K562 (cell line): ENCODE results near the gene COL25A1. TPM values are rescaled to one million over a fixed set of nuclear protein-coding genes. Genes with fewer than 3 reads are reported as not detected.

ENCODE experiments used
- ATAC-seq: fragments of 200-7000 bp; cut with Tn5 transposase; 3 replicates; pipeline ENCODE4 v1.9.1; 2020; ENCODE audit warnings: moderate library complexity
- BruUV-seq: library from RNA; stranded (reverse); fragments of 400-500 nt; replicated peaks from 2 replicates; lab custom pipeline; 2021; lab: Mats Ljungman, UMichigan
- CTCF ChIA-PET: fragments of 300-600 bp; formaldehyde crosslinking; extraction: SDS; loops from one replicate; lab custom pipeline; 2021; ENCODE audit warnings: low intra/inter-chr PET ratio; lab: Yijun Ruan, JAX
- POLR2A ChIA-PET: fragments of 300-600, 350-650 bp; sonication (Branson Sonifier 250); formaldehyde crosslinking; extraction: SDS; loops from one replicate; lab custom pipeline; 2021; ENCODE audit warnings: antibody characterized with exemption, inconsistent platforms; lab: Yijun Ruan, JAX
- DNase-seq, 4 experiments: peaks; one replicate each; pipeline versions ENCODE4 v3.0.0 to v3.0.0-alpha.2; 2011 to 2018; ENCODE audit warnings: low spot score in 3 of 4, mixed read lengths in 3 of 4; ENCODE audit errors: extremely low read depth in 1 of 4
- FAIRE-seq: peaks from 2 replicates; lab custom pipeline; 2011; peaks lifted over from hg19 to GRCh38; lab: Jason Lieb, UNC
- H2AFZ ChIP-seq: 2 replicates; pipeline ENCODE4 v1.6.0; 2011; ENCODE audit warnings: low read depth, low read length, control low read depth, inconsistent platforms
- H3K27ac ChIP-seq: fragments of 200-600 bp; 3 replicates; pipeline ENCODE4 v1.8.0; 2011; ENCODE audit warnings: low read depth, mild to moderate bottlenecking, control low read depth, inconsistent platforms, low read length, moderate library complexity, mixed read lengths; ENCODE audit errors: extremely low read depth
- H3K27me3 ChIP-seq, 2 experiments: fragments of 300-600 bp in 1 of 2; 2 replicates in 1 of 2; 3 replicates in 1 of 2; pipeline versions ENCODE4 v1.6.0 to v1.8.0; 2011; ENCODE audit warnings: inconsistent platforms in 2 of 2, low read length in 2 of 2, mild to moderate bottlenecking in 1 of 2, mixed read lengths in 1 of 2, moderate library complexity in 1 of 2; ENCODE audit not compliant: control insufficient read depth in 2 of 2, insufficient read depth in 2 of 2
- H3K36me3 ChIP-seq: fragments of 300-600 bp; 3 replicates; pipeline ENCODE4 v1.8.0; 2011; ENCODE audit warnings: mild to moderate bottlenecking, low read length, inconsistent platforms; ENCODE audit not compliant: control insufficient read depth, insufficient read depth
- H3K4me1 ChIP-seq, 2 experiments: fragments of 200-600 bp in 1 of 2; replicated peaks in 1 of 2; 2 replicates in 1 of 2; 3 replicates in 1 of 2; pipeline versions ENCODE4 v1.5.1 to v1.8.0; 2011; ENCODE audit warnings: inconsistent platforms in 2 of 2, low read length in 2 of 2, mild to moderate bottlenecking in 1 of 2, mixed read lengths in 1 of 2, moderate library complexity in 1 of 2; ENCODE audit not compliant: control insufficient read depth in 2 of 2, insufficient read depth in 2 of 2
- H3K4me2 ChIP-seq: 2 replicates; pipeline ENCODE4 v1.6.1; 2011; ENCODE audit warnings: low read length, control low read depth, inconsistent platforms, mixed read lengths; ENCODE audit not compliant: insufficient read depth
- H3K4me3 ChIP-seq: fragments of 200-600 bp; sonication (generic), shearing (Covaris generic); 2 replicates; pipeline ENCODE4 v1.5.1; 2016; ENCODE audit warnings: control low read depth, inconsistent platforms
- H3K79me2 ChIP-seq: fragments of 200-600 bp; 3 replicates; pipeline ENCODE4 v1.8.0; 2011; ENCODE audit warnings: low read length, inconsistent platforms; ENCODE audit not compliant: control insufficient read depth, insufficient read depth
- H3K9ac ChIP-seq, 2 experiments: 2 replicates each; pipeline versions ENCODE4 v1.6.0 to v1.6.1; 2011; ENCODE audit warnings: low read depth in 2 of 2, low read length in 2 of 2, control low read depth in 1 of 2, inconsistent platforms in 1 of 2, mild to moderate bottlenecking in 1 of 2, mixed read lengths in 1 of 2; ENCODE audit not compliant: insufficient read depth in 1 of 2
- H3K9me1 ChIP-seq: one replicate; pipeline ENCODE4 v1.6.0; 2011; ENCODE audit warnings: inconsistent platforms, mild to moderate bottlenecking, low read length, moderate library complexity; ENCODE audit not compliant: control insufficient read depth, insufficient read depth
- H3K9me3 ChIP-seq: replicated peaks from 2 replicates; pipeline ENCODE4 v1.5.1; 2011; ENCODE audit warnings: low read depth, low read length, inconsistent platforms; ENCODE audit not compliant: control insufficient read depth, insufficient read depth
- H4K20me1 ChIP-seq: replicated peaks from 2 replicates; pipeline ENCODE4 v1.6.1; 2011; ENCODE audit warnings: low read length, inconsistent platforms, mixed read lengths; ENCODE audit not compliant: control insufficient read depth, insufficient read depth
- CHD1 ChIP-seq: fragments of 200-600 bp; sonication (generic); IDR thresholded peaks from one replicate; pipeline ENCODE4 v1.6.1; 2012; ENCODE audit warnings: mild to moderate bottlenecking, moderate library complexity, low read length, inconsistent platforms
- DDX20 ChIP-seq: fragments of 450-650 bp; IDR thresholded peaks from 2 replicates; pipeline ENCODE4 v1.6.1; 2016; ENCODE audit warnings: missing genetic modification characterization, low read depth, mild to moderate bottlenecking, missing compliant biosample characterization, moderate library complexity
- MIER1 ChIP-seq: fragments of 450-650 bp; IDR thresholded peaks from 2 replicates; pipeline ENCODE4 v1.6.1; 2016; ENCODE audit warnings: antibody characterized with exemption, mild to moderate bottlenecking, low read depth
- NFIC ChIP-seq: fragments of 450-650 bp; IDR thresholded peaks from 2 replicates; pipeline ENCODE4 v1.6.1; 2017; ENCODE audit warnings: mild to moderate bottlenecking, inconsistent platforms
- NR1H2 ChIP-seq: sonication (generic); formaldehyde crosslinking; IDR thresholded peaks from 2 replicates; pipeline ENCODE4 v1.4.0; 2020; ENCODE audit warnings: mild to moderate bottlenecking, missing genetic modification reagents
- NR2C1 ChIP-seq, 2 experiments: fragments of 450-650 bp; IDR thresholded peaks; 2 replicates each; pipeline ENCODE4 v1.6.1; 2017; ENCODE audit warnings: mild to moderate bottlenecking in 2 of 2, antibody characterized with exemption in 1 of 2, inconsistent platforms in 1 of 2, missing compliant biosample characterization in 1 of 2, missing genetic modification characterization in 1 of 2
- POLR2H ChIP-seq: IDR thresholded peaks from 2 replicates; pipeline ENCODE4 v1.6.1; 2016; ENCODE audit warnings: missing genetic modification characterization, low read depth, mild to moderate bottlenecking, control low read depth, missing compliant biosample characterization, moderate library complexity
- RBM14 ChIP-seq: fragments of 200-400 bp; formaldehyde crosslinking; IDR thresholded peaks from 2 replicates; pipeline ENCODE4 v1.6.1; 2018; ENCODE audit warnings: low read depth, mild to moderate bottlenecking, low read length, moderate library complexity, borderline replicate concordance; ENCODE audit not compliant: insufficient read depth
- TEAD1 ChIP-seq, 2 experiments: fragments of 450-650 bp in 1 of 2; sonication (generic) in 1 of 2; formaldehyde crosslinking; IDR thresholded peaks; 2 replicates each; pipeline versions ENCODE4 v1.4.0 to v1.8.0; 2020 to 2022; ENCODE audit warnings: mild to moderate bottlenecking in 2 of 2, missing genetic modification reagents in 1 of 2
- TRIM24 ChIP-seq, 2 experiments: fragments of 450-650 bp; IDR thresholded peaks; 2 replicates each; pipeline ENCODE4 v1.6.1; 2016
- USF1 ChIP-seq: sonication (generic); formaldehyde crosslinking; IDR thresholded peaks from 2 replicates; pipeline ENCODE4 v1.9.0; 2022; ENCODE audit warnings: mild to moderate bottlenecking, missing genetic modification reagents
- ZNF318 ChIP-seq, 2 experiments: fragments of 450-650 bp; IDR thresholded peaks; 2 replicates each; pipeline ENCODE4 v1.6.1; 2016; ENCODE audit warnings: mild to moderate bottlenecking in 2 of 2, borderline replicate concordance in 1 of 2, low read depth in 1 of 2, moderate library complexity in 1 of 2
- whole genome bisulfite sequencing: fragments of 100-300 bp; shearing (Covaris generic); methylation state at CpG from one replicate; pipeline ENCODE4 v1.1.6; 2016; ENCODE audit warnings: low coverage, mixed read lengths; ENCODE audit not compliant: insufficient coverage; ENCODE audit errors: missing lambda C conversion rate; 5-methylcytosine and 5-hydroxymethylcytosine counted together
- in situ Hi-C: fragments of 300-500 bp; cut with MboI; formaldehyde crosslinking; loops from 4 replicates; pipeline ENCODE4 v1.15.0; 2018; ENCODE audit warnings: inconsistent platforms, mixed read lengths
- intact Hi-C: fragments of 100-400 bp; cut with micrococcal nuclease; formaldehyde crosslinking; loops from 2 replicates; pipeline ENCODE4 v1.14.2; 2022
- polyA plus RNA-seq, 8 experiments: library from polyadenylated mRNA; depleted of rRNA in 4 of 8; stranded (reverse) in 5 of 8; unstranded in 3 of 8; fragments of >200 nt; fragmentation: Nextera tagmentation in 2 of 8; fragmentation: Illumina TruSeq in 1 of 8; extraction: Ambion mirVana in 2 of 8; extraction: Trizol in 1 of 8; gene quantifications; 2 replicates each; pipeline versions ENCODE4 v1.2.1 to v1.2.3, GENCODE V29; 2011 to 2014; ENCODE audit warnings: inconsistent platforms in 1 of 8, missing spikeins in 1 of 8
- total RNA-seq, 7 experiments: library from RNA; depleted of rRNA in 6 of 7; stranded (reverse); fragments of >200 nt in 6 of 7; fragmentation: Illumina TruSeq in 2 of 7; extraction: Trizol in 2 of 7; gene quantifications; 2 replicates each; pipeline versions ENCODE4 v1.2.1 to v1.2.3, GENCODE V29; 2011 to 2021; ENCODE audit warnings: low replicate concordance in 1 of 7

Gene COL25A1
- total and polyA plus RNA-seq, 9 of the 15 experiments (the other 6 are each of a cell fraction or from before 2014, with no cell fraction given) = 0.03 to 0.62 (median 0.27) TPM

GRCh38 chr4:109079201-109079600, 223.3 kb downstream of the COL25A1 start (continued):
- TF ChIP-seq TEAD1 (CRISPR knock-in tag; IDR thresholded peaks at IDR 0.05) = no peak
- no peak for TF ChIP-seq RBM14
- no peak for TF ChIP-seq DDX20
- no peak for TF ChIP-seq POLR2H (tag)
- TF ChIP-seq MIER1 = no peak
- no peak for TF ChIP-seq NR2C1 (IDR thresholded peaks at IDR 0.05)
- no peak for TF ChIP-seq NR2C1 (tag; IDR thresholded peaks at IDR 0.05)
- no peak for TF ChIP-seq CHD1

GRCh38 chr4:109078724-109079123, 223.7 kb downstream of the COL25A1 start:
- ChIA-PET POLR2A (interaction anchor here (1.0 kb wide), 1 partner anchor 13 kb away, joined by 5 read pairs; no protein-coding TSS in a partner anchor), CTCF (no interaction called here)
- BruUV-seq = no TSS peak
- no peak overlapping the region for H3K27ac ChIP-seq
- H3K4me2 ChIP-seq = no peak overlapping the region
- H3K4me3 ChIP-seq = no peak overlapping the region
- H3K4me1 ChIP-seq = no peaks in the 10 kb centered on the region; a peak in 1 of 5 replicates
- H3K9me3 ChIP-seq = no peaks in the 10 kb centered on the region
- H3K79me2 ChIP-seq = no peaks in the 10 kb centered on the region
- FAIRE-seq = peak; percentile 29
- in situ Hi-C loops = no loop called here
- H3K36me3 ChIP-seq = no peaks in the 10 kb centered on the region
- H3K9me1 ChIP-seq = no peaks in the 10 kb centered on the region
- intact Hi-C loops = loop anchor here (2.0 to 10.0 kb wide), 2 partner anchors 244 to 326 kb away; no protein-coding TSS in a partner anchor
- no peaks in the 10 kb centered on the region for H4K20me1 ChIP-seq
- H3K27me3 ChIP-seq = no peaks in the 10 kb centered on the region
- peak overlapping the region; percentile 25; the same call in 1 of the 2 replicates for H2AFZ ChIP-seq
- H3K9ac ChIP-seq = no peak overlapping the region
- no peak for DNase-seq
- no peak; the same call in 2 of the 3 replicates for ATAC-seq
- 85% methylated on average over 1 of the region's 1 CpG for WGBS
- TF ChIP-seq TRIM24 (IDR thresholded peaks at IDR 0.05) (no peak), ZNF318 (IDR thresholded peaks at IDR 0.05; ENCODE audit: borderline replicate concordance in 1 of 2, low read depth in 1 of 2) (no peak), USF1 (CRISPR knock-in tag) (no peak), NFIC (no peak), NR1H2 (no peak)
